GM12878 (cell line): ENCODE data around the gene STAT5B. TPM values are rescaled to one million over a fixed set of nuclear protein-coding genes. Genes with fewer than 3 reads are reported as not detected.
A peak's percentile ranks its signal among the peaks of the same experiment; 100 is the strongest.

Experiments used
- ATAC-seq: fragments of 200-7000 bp; cut with Tn5 transposase; 3 replicates; pipeline ENCODE4 v1.9.1; 2020; ENCODE audit warnings: mild to moderate bottlenecking, moderate library complexity
- BruUV-seq: library from RNA; stranded (reverse); fragments of 400-500 nt; replicated peaks from 2 replicates; lab custom pipeline; 2021; lab: Mats Ljungman, UMichigan
- CTCF ChIA-PET: fragments of 300-600 bp; sonication (Branson Sonifier 250); formaldehyde crosslinking; extraction: SDS; loops from one replicate; lab custom pipeline; 2021; ENCODE audit warnings: inconsistent platforms; lab: Yijun Ruan, JAX
- POLR2A ChIA-PET: fragments of 350-600 bp; formaldehyde crosslinking; extraction: SDS; loops from one replicate; lab custom pipeline; 2021; ENCODE audit warnings: inconsistent platforms; lab: Charles Lee
- RAD21 ChIA-PET: fragments of 300-600 bp; sonication (Branson Sonifier 250); formaldehyde crosslinking; loops from one replicate; lab custom pipeline; 2023; ENCODE audit warnings: antibody characterized with exemption; ENCODE audit not compliant: unreplicated experiment; lab: Charles Lee
- SMC1A ChIA-PET: fragments of 300-600 bp; sonication (Branson Sonifier 250); formaldehyde crosslinking; loops from one replicate; lab custom pipeline; 2023; ENCODE audit not compliant: unreplicated experiment, uncharacterized antibody; lab: Charles Lee
- DNase-seq: peaks from one replicate; pipeline ENCODE4 v3.0.0-alpha.2; 2011; ENCODE audit warnings: low read depth, low spot score
- FAIRE-seq: peaks from 3 replicates; lab custom pipeline; 2011; peaks lifted over from hg19 to GRCh38; lab: Jason Lieb, UNC
- H2AFZ ChIP-seq: 2 replicates; pipeline ENCODE4 v1.6.0; 2011; ENCODE audit warnings: low read depth, low read length, control low read depth; ENCODE audit not compliant: control insufficient read depth
- H3K27ac ChIP-seq: 2 replicates; pipeline ENCODE4 v1.5.1; 2011; ENCODE audit warnings: control low read depth; ENCODE audit not compliant: control insufficient read depth, insufficient read depth
- H3K27me3 ChIP-seq, 2 experiments: replicated peaks in 1 of 2; 2 replicates each; pipeline versions ENCODE4 v1.6.0 to v1.6.1; 2011; ENCODE audit warnings: low read length in 1 of 2; ENCODE audit not compliant: control insufficient read depth in 2 of 2, insufficient read depth in 2 of 2
- H3K36me3 ChIP-seq, 2 experiments: 2 replicates each; pipeline ENCODE4 v1.5.1; 2011; ENCODE audit warnings: low read length in 1 of 2; ENCODE audit not compliant: control insufficient read depth in 2 of 2, insufficient read depth in 2 of 2
- H3K4me1 ChIP-seq: 2 replicates; pipeline ENCODE4 v1.6.1; 2011; ENCODE audit warnings: mild to moderate bottlenecking, low read length, moderate library complexity, mixed read lengths; ENCODE audit not compliant: control insufficient read depth, insufficient read depth
- H3K4me2 ChIP-seq: 2 replicates; pipeline ENCODE4 v1.6.0; 2011; ENCODE audit warnings: control low read depth; ENCODE audit not compliant: control insufficient read depth, insufficient read depth
- H3K4me3 ChIP-seq: fragments of 200-600 bp; sonication (generic); 2 replicates; pipeline ENCODE4 v1.5.1; 2016
- H3K79me2 ChIP-seq: 2 replicates; pipeline ENCODE4 v1.6.0; 2011; ENCODE audit warnings: low read length; ENCODE audit not compliant: control insufficient read depth, insufficient read depth
- H3K9ac ChIP-seq: 2 replicates; pipeline ENCODE4 v1.8.0; 2011; ENCODE audit warnings: low read length, control low read depth, mixed read lengths; ENCODE audit not compliant: control insufficient read depth, insufficient read depth
- H3K9me3 ChIP-seq: replicated peaks from 3 replicates; pipeline ENCODE4 v1.5.1; 2011; ENCODE audit warnings: mild to moderate bottlenecking, low read length; ENCODE audit not compliant: control insufficient read depth, insufficient read depth
- H4K20me1 ChIP-seq: 2 replicates; pipeline ENCODE4 v1.6.0; 2011; ENCODE audit not compliant: control insufficient read depth, insufficient read depth
- ASH2L ChIP-seq: fragments of 300-600, 200-600 bp; sonication (generic); IDR thresholded peaks from 2 replicates; pipeline ENCODE4 v1.6.1; 2017; ENCODE audit warnings: low read depth, mild to moderate bottlenecking, borderline replicate concordance
- BCL3 ChIP-seq: IDR thresholded peaks from 2 replicates; pipeline ENCODE4 v1.6.1; 2011; ENCODE audit warnings: borderline replicate concordance, low read depth, mild to moderate bottlenecking, moderate library complexity, low read length; ENCODE audit not compliant: insufficient read depth, poor library complexity, severe bottlenecking
- BHLHE40 ChIP-seq, 2 experiments: fragments of 450-650 bp in 1 of 2; IDR thresholded peaks; 2 replicates each; pipeline ENCODE4 v1.6.1; 2011 to 2017; ENCODE audit warnings: low read depth in 2 of 2, borderline replicate concordance in 1 of 2, improper control_type of control experiment in 1 of 2, low read length in 1 of 2, mild to moderate bottlenecking in 1 of 2
- KDM1A ChIP-seq: fragments of 200-600 bp; sonication (generic); IDR thresholded peaks from 2 replicates; pipeline ENCODE4 v1.6.1; 2016; ENCODE audit warnings: borderline replicate concordance
- RAD21 ChIP-seq: IDR thresholded peaks from 2 replicates; pipeline ENCODE4 v1.6.1; 2011; ENCODE audit warnings: mild to moderate bottlenecking, low read depth, low read length, moderate library complexity; ENCODE audit not compliant: insufficient read depth
- SP1 ChIP-seq: IDR thresholded peaks from one replicate; pipeline ENCODE4 v1.6.1; 2011; ENCODE audit warnings: low read depth, low read length
- ZBTB33 ChIP-seq: fragments of 450-650 bp; IDR thresholded peaks from 2 replicates; pipeline ENCODE4 v1.6.1; 2017; ENCODE audit warnings: mild to moderate bottlenecking
- WGBS: methylation state at CpG from one replicate; pipeline ENCODE4 v1.1.6; 2016; ENCODE audit warnings: low lambda C conversion rate; ENCODE audit not compliant: insufficient replicate concordance, insufficient coverage; ENCODE audit errors: missing lambda C conversion rate; 5-methylcytosine and 5-hydroxymethylcytosine counted together
- in situ Hi-C: fragments of 300-500 bp; cut with MboI; formaldehyde crosslinking; loops from 9 replicates; pipeline ENCODE4 v1.14.3; 2018; ENCODE audit warnings: mixed read lengths
- intact Hi-C: fragments of 100-400 bp; cut with micrococcal nuclease; formaldehyde crosslinking; loops from one replicate; pipeline ENCODE4 v1.14.2; 2022; ENCODE audit not compliant: unreplicated experiment
- polyA plus RNA-seq, 11 experiments: library from polyadenylated mRNA; depleted of rRNA in 4 of 11; unstranded in 6 of 11; stranded (reverse) in 5 of 11; fragments of >200 nt; fragmentation: Nextera tagmentation in 4 of 11; fragmentation: Illumina TruSeq in 1 of 11; extraction: Ambion mirVana in 4 of 11; extraction: Trizol in 1 of 11; gene quantifications; 1 replicate in 1 of 11; 2 replicates in 10 of 11; pipeline versions ENCODE4 v1.2.1 to v1.2.3, GENCODE V29; 2011 to 2016; ENCODE audit warnings: inconsistent platforms in 2 of 11, missing spikeins in 2 of 11, low read depth in 1 of 11
- total RNA-seq, 4 experiments: library from RNA; depleted of rRNA in 3 of 4; stranded (reverse); fragments of >200 nt in 3 of 4; fragmentation: Illumina TruSeq in 1 of 4; extraction: Trizol in 1 of 4; gene quantifications; 2 replicates each; pipeline versions ENCODE4 v1.2.1 to v1.2.3, GENCODE V29; 2013 to 2021
- TF ChIP-seq, protein P1 (sequence below): fragments of 450-650 bp; IDR thresholded peaks from 2 replicates; pipeline ENCODE4 v1.6.1; 2016; ENCODE audit warnings: mild to moderate bottlenecking

Gene STAT5B
- total and polyA plus RNA-seq, 10 of the 15 experiments (the other 5 are each of a cell fraction or from before 2014, with no cell fraction given): 11.0 to 69.6 (median 46.7) TPM

GRCh38 chr17:42279776-42280630 lies 3.8 kb upstream of the STAT5B start (continued):
- TF ChIP-seq BCL3: no peak
- no peak for TF ChIP-seq RAD21
- TF ChIP-seq SP1: no peak
- no peak for TF ChIP-seq ASH2L
- TF ChIP-seq BHLHE40 (IDR thresholded peaks at IDR 0.05; ENCODE audit: borderline replicate concordance in 1 of 2, low read depth in 2 of 2, low read length in 1 of 2): no peak

- ChIA-PET CTCF (interaction anchor here (0.7 to 2.0 kb wide), 4 partner anchors 8 to 90 kb away, joined by 3 to 14 read pairs (median 3); no protein-coding TSS in a partner anchor), SMC1A (interaction anchor here (0.9 to 1.3 kb wide), 4 partner anchors 10 to 126 kb away, joined by 3 to 6 read pairs (median 4); no protein-coding TSS in a partner anchor), RAD21 (interaction anchor here (0.9 to 1.1 kb wide), 3 partner anchors 12 to 123 kb away, joined by 3 to 4 read pairs (median 3); no protein-coding TSS in a partner anchor), POLR2A (interaction anchor here (0.7 to 2.2 kb wide), 4 partner anchors 8 to 1560 kb away, joined by 3 to 9 read pairs (median 3); partner anchors contain the start of gene STAT5A)
- Histone ChIP-seq H3K36me3 (no peaks in the 10 kb centered on the region), H3K4me2 (peak overlapping the region; percentile 98; the same call in 1 of the 2 replicates), H3K4me1 (peaks cover 17% of the 10 kb centered on the region), H2AFZ (peak overlapping the region; percentile 88; the same call in 1 of the 2 replicates), H3K27ac (no peak overlapping the region), H3K4me3 (no peak overlapping the region), H3K79me2 (peaks cover 33% of the 10 kb centered on the region), H4K20me1 (no peaks in the 10 kb centered on the region), H3K27me3 (no peaks in the 10 kb centered on the region), H3K9me3 (no peaks in the 10 kb centered on the region)
- FAIRE-seq: no peak
- in situ Hi-C loops: no loop called here
- peak; percentile 11; the same call in 2 of the 3 replicates for ATAC-seq
- WGBS: 83% methylated on average over 6 of the region's 6 CpGs
- BruUV-seq: no TSS peak
- DNase-seq: no peak
- intact Hi-C loops: no loop called here
- TF ChIP-seq KDM1A (no peak), ZBTB33 (no peak)
- TF ChIP-seq, protein P1, sequence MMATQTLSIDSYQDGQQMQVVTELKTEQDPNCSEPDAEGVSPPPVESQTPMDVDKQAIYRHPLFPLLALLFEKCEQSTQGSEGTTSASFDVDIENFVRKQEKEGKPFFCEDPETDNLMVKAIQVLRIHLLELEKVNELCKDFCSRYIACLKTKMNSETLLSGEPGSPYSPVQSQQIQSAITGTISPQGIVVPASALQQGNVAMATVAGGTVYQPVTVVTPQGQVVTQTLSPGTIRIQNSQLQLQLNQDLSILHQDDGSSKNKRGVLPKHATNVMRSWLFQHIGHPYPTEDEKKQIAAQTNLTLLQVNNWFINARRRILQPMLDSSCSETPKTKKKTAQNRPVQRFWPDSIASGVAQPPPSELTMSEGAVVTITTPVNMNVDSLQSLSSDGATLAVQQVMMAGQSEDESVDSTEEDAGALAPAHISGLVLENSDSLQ: no peak
- TF ChIP-seq, all 136 proteins: peak for 0
- no peak overlapping the region for H3K9ac ChIP-seq
These were observed 1.1 kb upstream of the STAT5B start for GRCh38 chr17:42277342-42277712.
